ENCODE data around the gene SLC35B3.

- no peak for TF ChIP-seq CTCF (conservative IDR thresholded peaks at IDR 0.05; ENCODE audit: low read depth, low read length)
- TF ChIP-seq EZH2 (IDR thresholded peaks at IDR 0.05; ENCODE audit: borderline replicate concordance, low read depth, low read length, poor library complexity, severe bottlenecking): no peak
Measured at GRCh38 chr6:8392569-8392968, 42.8 kb downstream of the SLC35B3 start.

Measured in A673 (cell line).